Mucosa of rectum (tissue), 2 donors: ENCODE data around the gene WDR20.
"Not testable (repeated sequence)": the region's sequence is repeated elsewhere in the genome, so short reads cannot be mapped to it uniquely, and the experiment has no call there.

Source experiments
- H3K27ac ChIP-seq, 2 donors: one replicate each; pipeline ENCODE4 v1.7.0; 2013; ENCODE audit warnings: inconsistent platforms in 2 of 2, low read depth in 2 of 2, low read length in 2 of 2
- H3K27me3 ChIP-seq, 2 donors: one replicate each; pipeline ENCODE4 v1.7.0; 2013; ENCODE audit warnings: low read length in 2 of 2; ENCODE audit not compliant: control insufficient read depth in 2 of 2, insufficient read depth in 2 of 2
- H3K36me3 ChIP-seq, 2 donors: one replicate each; pipeline ENCODE4 v1.7.0; 2013; ENCODE audit warnings: low read length in 2 of 2; ENCODE audit not compliant: control insufficient read depth in 2 of 2, insufficient read depth in 2 of 2
- H3K4me1 ChIP-seq, 2 donors: one replicate each; pipeline ENCODE4 v1.7.0; 2013; ENCODE audit warnings: low read length in 2 of 2, mild to moderate bottlenecking in 1 of 2; ENCODE audit not compliant: control insufficient read depth in 2 of 2, insufficient read depth in 2 of 2
- H3K4me3 ChIP-seq, 2 donors: one replicate each; pipeline ENCODE4 v1.7.0; 2013; ENCODE audit warnings: low read length in 2 of 2
- H3K9ac ChIP-seq, 2 donors: one replicate each; pipeline ENCODE4 v1.7.0; 2013; ENCODE audit warnings: low read length in 2 of 2, low read depth in 1 of 2, mild to moderate bottlenecking in 1 of 2
- H3K9me3 ChIP-seq, 2 donors: one replicate each; pipeline ENCODE4 v1.7.0; 2013; ENCODE audit warnings: low read length in 2 of 2; ENCODE audit not compliant: control insufficient read depth in 2 of 2
- donor health status: healthy.
- donor health status: Normal muscosa, but diverticular disease.

Gene WDR20

DNA sequence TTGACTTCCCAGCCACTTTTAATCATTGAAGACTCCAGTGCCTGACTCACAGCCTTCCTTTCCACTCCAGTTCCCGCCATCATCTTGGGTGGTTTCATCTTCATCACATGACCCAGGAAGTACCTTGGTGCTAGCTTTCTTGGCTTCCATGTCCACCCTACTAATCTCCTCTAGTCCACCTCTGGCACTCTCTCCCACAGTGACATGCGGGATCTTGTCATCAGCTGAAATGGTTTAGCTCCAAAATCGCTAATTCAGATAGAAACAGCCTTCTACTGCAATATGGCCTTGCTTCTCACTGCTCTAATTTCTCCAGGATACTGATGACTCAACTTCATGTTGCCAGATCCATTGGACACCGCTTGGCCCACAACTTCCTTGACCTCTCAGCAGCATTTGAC is 24.5 kb downstream of the WDR20 start:
- H3K27ac ChIP-seq, result no peak overlapping the region
- H3K4me3 ChIP-seq, result no peak overlapping the region
- H3K4me1 ChIP-seq, result no peaks in the 10 kb centered on the region

DNA sequence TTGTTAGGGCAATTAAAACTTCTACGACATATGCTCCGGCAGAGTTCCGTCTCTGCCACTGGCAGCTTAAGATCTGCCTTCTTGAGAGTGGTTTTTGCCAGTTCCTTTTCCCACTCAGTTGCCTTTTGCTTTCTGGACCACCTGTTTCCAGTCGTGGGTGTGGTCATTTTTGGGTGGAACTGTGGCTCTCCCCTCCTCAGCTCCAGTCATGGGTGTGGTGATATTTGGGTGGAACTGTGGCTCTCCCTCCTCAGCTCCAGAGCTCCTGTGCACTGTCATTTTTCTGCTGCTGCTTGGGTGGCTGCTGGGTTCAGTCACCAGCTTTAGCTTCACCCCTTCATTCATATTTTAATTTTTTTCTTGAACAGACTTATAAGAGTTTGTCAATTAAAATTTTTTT is 25.3 kb downstream of the WDR20 start:
- no peaks in the 10 kb centered on the region for H3K27me3 ChIP-seq
- no peaks in the 10 kb centered on the region for H3K4me1 ChIP-seq
- H3K9ac ChIP-seq, result no peak overlapping the region
- peaks cover 4% of the 10 kb centered on the region in 2 donors for H3K36me3 ChIP-seq
- H3K27ac ChIP-seq, result no peak overlapping the region
- H3K4me3 ChIP-seq, result no peak overlapping the region
- no peaks in the 10 kb centered on the region for H3K9me3 ChIP-seq

More for the DNA sequence above, 24.5 kb downstream of the WDR20 start:
- no peaks in the 10 kb centered on the region for H3K27me3 ChIP-seq
- H3K9me3 ChIP-seq, result no peaks in the 10 kb centered on the region
- no peak overlapping the region for H3K9ac ChIP-seq
- peaks cover 3 to 4% of the 10 kb centered on the region in 2 donors for H3K36me3 ChIP-seq

GRCh38 chr14:102170061-102170460 is 30.4 kb downstream of the WDR20 start:
- Histone ChIP-seq H3K9me3 (no peaks in the 10 kb centered on the region), H3K36me3 (peaks cover 4% of the 10 kb centered on the region in 2 donors), H3K9ac (no peak overlapping the region), H3K4me3 (no peak overlapping the region), H3K27ac (no peak overlapping the region), H3K4me1 (no peaks in the 10 kb centered on the region), H3K27me3 (no peaks in the 10 kb centered on the region)

DNA sequence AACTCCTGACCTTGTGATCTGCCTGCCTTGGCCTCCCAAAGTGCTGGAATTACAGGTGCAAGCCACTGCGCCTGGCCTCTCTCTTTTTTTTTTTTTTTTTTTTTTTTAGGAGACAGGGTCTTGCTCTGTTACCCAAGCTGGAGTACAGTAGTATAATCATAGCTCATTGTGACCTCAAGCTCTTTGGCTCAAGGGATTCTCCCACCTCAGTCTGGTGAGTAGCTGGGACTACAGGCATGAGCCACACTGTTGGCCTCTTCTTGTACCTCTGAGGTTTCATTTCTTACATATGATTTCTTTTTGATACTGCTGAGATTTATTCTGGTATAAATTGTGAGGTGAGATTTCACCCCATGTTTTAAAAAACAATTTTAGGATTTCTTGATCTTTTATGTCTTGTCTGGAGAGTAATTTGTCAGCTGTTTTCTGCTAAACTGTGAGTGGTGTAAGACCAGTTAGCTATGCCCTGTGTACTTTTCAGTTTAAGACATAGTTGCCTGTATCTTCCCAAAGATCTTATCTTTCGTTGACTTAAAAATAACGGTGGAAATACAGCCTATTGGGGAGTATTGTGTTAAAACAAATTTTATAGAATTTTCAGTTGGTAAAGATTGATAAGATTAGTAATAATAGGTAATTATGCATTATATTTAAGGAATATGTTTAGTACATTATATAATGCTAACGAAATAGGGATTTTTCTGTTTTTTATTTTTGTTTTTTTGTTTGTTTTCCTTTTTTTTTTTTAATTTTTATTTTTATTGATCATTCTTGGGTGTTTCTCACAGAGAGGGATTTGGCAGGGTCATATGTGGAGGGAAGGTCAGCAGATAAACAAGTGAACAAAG is 31.7 kb downstream of the WDR20 start:
- Histone ChIP-seq H3K27ac (no peak overlapping the region), H3K9me3 (no peaks in the 10 kb centered on the region), H3K27me3 (no peaks in the 10 kb centered on the region), H3K9ac (no peak overlapping the region), H3K4me3 (no peak overlapping the region), H3K4me1 (no peaks in the 10 kb centered on the region), H3K36me3 (peaks cover 4% of the 10 kb centered on the region in 2 donors)

- H3K9ac ChIP-seq, H3K4me3 ChIP-seq, H3K27ac ChIP-seq, H3K27me3 ChIP-seq, H3K36me3 ChIP-seq, H3K4me1 ChIP-seq, H3K9me3 ChIP-seq: not testable (repeated sequence)
These were observed 32.2 kb downstream of the WDR20 start for GRCh38 chr14:102172021-102172272.

- H3K36me3 ChIP-seq, H3K4me1 ChIP-seq, H3K4me3 ChIP-seq, H3K27me3 ChIP-seq, H3K9me3 ChIP-seq, H3K27ac ChIP-seq, H3K9ac ChIP-seq: not testable (repeated sequence)
These were observed 33.0 kb downstream of the WDR20 start for GRCh38 chr14:102172721-102173120.

GRCh38 chr14:102177161-102177560 is 37.5 kb downstream of the WDR20 start:
- H3K9ac ChIP-seq, result no peak overlapping the region
- no peak overlapping the region for H3K27ac ChIP-seq
- no peaks in the 10 kb centered on the region for H3K27me3 ChIP-seq
- no peaks in the 10 kb centered on the region for H3K9me3 ChIP-seq
- no peaks in the 10 kb centered on the region for H3K4me1 ChIP-seq
- H3K36me3 ChIP-seq, result peaks cover 0 to 3% of the 10 kb centered on the region in 2 donors
- H3K4me3 ChIP-seq, result no peak overlapping the region

DNA sequence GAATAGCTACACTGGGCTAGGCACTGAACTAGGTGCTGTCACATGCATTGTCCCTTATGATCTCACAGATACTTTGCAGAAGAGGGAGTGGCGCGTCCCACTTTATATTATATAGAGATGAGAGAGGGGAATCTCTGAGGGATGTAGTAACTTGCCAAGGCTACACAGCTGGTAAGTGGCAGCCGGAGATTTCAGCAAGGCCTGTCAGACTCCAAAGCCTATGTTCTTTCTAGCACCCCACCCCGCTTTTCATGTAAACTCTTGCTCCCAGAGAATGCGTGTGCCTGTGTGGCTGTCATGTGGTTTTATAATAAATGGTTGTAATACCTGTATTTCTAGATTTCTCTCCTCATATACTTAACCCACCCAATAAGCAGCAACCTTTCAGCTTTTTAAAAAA is 39.1 kb downstream of the WDR20 start:
- no peaks in the 10 kb centered on the region for H3K9me3 ChIP-seq
- H3K4me1 ChIP-seq, result no peaks in the 10 kb centered on the region
- H3K4me3 ChIP-seq, result no peak overlapping the region
- H3K9ac ChIP-seq, result no peak overlapping the region
- peaks cover 0 to 3% of the 10 kb centered on the region in 2 donors for H3K36me3 ChIP-seq
- H3K27me3 ChIP-seq, result no peaks in the 10 kb centered on the region
- H3K27ac ChIP-seq, result no peak overlapping the region

DNA sequence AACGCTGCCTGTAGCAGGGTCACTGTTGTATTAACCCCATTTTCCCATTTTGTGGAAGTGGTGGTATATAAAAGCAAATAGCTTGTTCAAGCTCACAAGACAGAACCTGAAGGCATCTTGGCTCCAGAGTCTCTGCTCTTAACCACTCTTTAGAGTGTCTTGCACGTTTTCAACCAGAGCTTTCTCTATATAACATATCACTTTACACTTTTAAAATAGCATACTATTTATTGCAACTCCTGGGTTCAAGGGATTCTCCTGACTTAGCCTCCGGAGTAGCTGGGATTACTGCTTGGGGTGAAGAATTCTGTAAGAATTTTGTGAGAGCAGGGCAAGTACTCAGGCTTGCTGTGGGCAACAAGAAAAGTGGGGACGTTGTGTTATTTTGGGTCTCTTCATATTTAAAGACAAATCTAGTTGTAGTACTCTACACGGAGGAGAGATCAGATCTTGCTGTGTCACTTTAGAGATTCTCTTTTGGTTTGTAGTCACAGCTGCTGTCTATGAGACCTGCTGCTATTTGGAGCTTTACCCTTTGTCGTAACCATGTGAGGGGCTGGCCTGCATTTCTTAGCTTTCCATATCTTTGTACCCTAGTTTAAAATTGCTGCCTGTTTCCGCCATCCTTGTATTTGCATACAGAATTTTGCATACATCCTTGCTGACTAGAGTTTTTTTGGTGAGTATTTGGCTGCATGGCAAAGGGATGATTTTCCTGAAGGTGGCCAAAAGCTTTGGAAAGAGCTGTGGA is 40.7 kb downstream of the WDR20 start:
- H3K4me3 ChIP-seq, result no peak overlapping the region
- H3K9ac ChIP-seq, result no peak overlapping the region
- no peak overlapping the region for H3K27ac ChIP-seq
- no peaks in the 10 kb centered on the region for H3K9me3 ChIP-seq
- H3K4me1 ChIP-seq, result peaks cover 0 to 5% of the 10 kb centered on the region in 2 donors
- H3K27me3 ChIP-seq, result no peaks in the 10 kb centered on the region
- H3K36me3 ChIP-seq, result peaks cover 0 to 3% of the 10 kb centered on the region in 2 donors

DNA sequence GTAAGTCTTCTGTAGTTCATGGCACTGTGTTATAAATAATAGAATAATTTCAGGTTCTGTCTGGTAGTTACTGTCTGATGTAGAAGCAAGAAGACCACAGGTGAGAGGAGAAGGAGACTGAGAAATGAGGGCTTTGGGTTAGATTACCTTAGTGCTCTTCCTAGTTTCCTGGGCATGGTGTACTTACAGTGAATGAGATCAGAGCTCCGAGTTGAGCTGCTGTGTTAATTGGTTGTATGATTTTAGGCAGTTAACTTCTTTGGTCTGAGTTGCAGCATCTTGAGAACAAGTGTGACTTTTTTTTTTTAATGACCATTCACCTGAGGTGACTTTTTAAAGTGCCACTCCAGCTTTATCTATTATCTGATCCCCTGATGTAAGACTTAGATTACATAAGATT is 41.5 kb downstream of the WDR20 start:
- no peak overlapping the region for H3K27ac ChIP-seq
- no peak overlapping the region for H3K9ac ChIP-seq
- H3K4me1 ChIP-seq, result peaks cover 0 to 7% of the 10 kb centered on the region in 2 donors
- H3K4me3 ChIP-seq, result no peak overlapping the region
- H3K9me3 ChIP-seq, result no peaks in the 10 kb centered on the region
- peaks cover 0 to 3% of the 10 kb centered on the region in 2 donors for H3K36me3 ChIP-seq
- H3K27me3 ChIP-seq, result no peaks in the 10 kb centered on the region
